ENCODE measurements around the gene PDLIM5.

Gene PDLIM5

GRCh38 chr4:94530073-94530472 lies 78.3 kb downstream of the PDLIM5 start:
- Histone ChIP-seq H3K4me1 (ENCODE audit: control insufficient read depth, insufficient read depth, low read length) (peaks cover 28% of the 10 kb centered on the region), H3K36me3 (ENCODE audit: control insufficient read depth, insufficient read depth, low read length, severe bottlenecking) (no peaks in the 10 kb centered on the region), H3K27me3 (replicated peaks; ENCODE audit: control insufficient read depth, insufficient read depth, low read length) (no peaks in the 10 kb centered on the region), H3K9ac (ENCODE audit: low read length) (no peak overlapping the region), H3K9me3 (ENCODE audit: control insufficient read depth, low read length) (no peaks in the 10 kb centered on the region), H3K4me3 (ENCODE audit: low read length) (no peak overlapping the region)
- no peak for DNase-seq (ENCODE audit: low read depth)

GRCh38 chr4:94531991-94532789 lies 80.4 kb downstream of the PDLIM5 start:
- peak; percentile 31 for DNase-seq (ENCODE audit: low read depth)

GRCh38 chr4:94533405-94534223 lies 81.9 kb downstream of the PDLIM5 start:
- Histone ChIP-seq H3K9ac (ENCODE audit: low read length) (no peak overlapping the region), H3K4me1 (ENCODE audit: control insufficient read depth, insufficient read depth, low read length) (peaks cover 26% of the 10 kb centered on the region), H3K27me3 (replicated peaks; ENCODE audit: control insufficient read depth, insufficient read depth, low read length) (no peaks in the 10 kb centered on the region), H3K4me3 (ENCODE audit: low read length) (no peak overlapping the region), H3K9me3 (ENCODE audit: control insufficient read depth, low read length) (no peaks in the 10 kb centered on the region), H3K36me3 (ENCODE audit: control insufficient read depth, insufficient read depth, low read length, severe bottlenecking) (no peaks in the 10 kb centered on the region)
- DNase-seq (ENCODE audit: low read depth) = no peak

More at GRCh38 chr4:94531991-94532789, 80.4 kb downstream of the PDLIM5 start:
- peaks cover 16% of the 10 kb centered on the region for H3K4me1 ChIP-seq (ENCODE audit: control insufficient read depth, insufficient read depth, low read length)
- H3K9ac ChIP-seq (ENCODE audit: low read length) = no peak overlapping the region
- no peaks in the 10 kb centered on the region for H3K27me3 ChIP-seq (replicated peaks; ENCODE audit: control insufficient read depth, insufficient read depth, low read length)
- no peaks in the 10 kb centered on the region for H3K9me3 ChIP-seq (ENCODE audit: control insufficient read depth, low read length)
- H3K4me3 ChIP-seq (ENCODE audit: low read length) = no peak overlapping the region
- H3K36me3 ChIP-seq (ENCODE audit: control insufficient read depth, insufficient read depth, low read length, severe bottlenecking) = no peaks in the 10 kb centered on the region

- H3K4me1 ChIP-seq (ENCODE audit: control insufficient read depth, insufficient read depth, low read length) = peaks cover 26% of the 10 kb centered on the region
- H3K36me3 ChIP-seq (ENCODE audit: control insufficient read depth, insufficient read depth, low read length, severe bottlenecking) = no peaks in the 10 kb centered on the region
- H3K9ac ChIP-seq (ENCODE audit: low read length) = no peak overlapping the region
- H3K27me3 ChIP-seq (replicated peaks; ENCODE audit: control insufficient read depth, insufficient read depth, low read length) = no peaks in the 10 kb centered on the region
- H3K4me3 ChIP-seq (ENCODE audit: low read length) = no peak overlapping the region
- H3K9me3 ChIP-seq (ENCODE audit: control insufficient read depth, low read length) = no peaks in the 10 kb centered on the region
- no peak for DNase-seq (ENCODE audit: low read depth)
Measured at GRCh38 chr4:94534401-94535312, 82.9 kb downstream of the PDLIM5 start.

- Histone ChIP-seq H3K4me1 (ENCODE audit: control insufficient read depth, insufficient read depth, low read length) (peaks cover 21% of the 10 kb centered on the region), H3K36me3 (ENCODE audit: control insufficient read depth, insufficient read depth, low read length, severe bottlenecking) (no peaks in the 10 kb centered on the region), H3K4me3 (ENCODE audit: low read length) (no peak overlapping the region), H3K27me3 (replicated peaks; ENCODE audit: control insufficient read depth, insufficient read depth, low read length) (no peaks in the 10 kb centered on the region), H3K9me3 (ENCODE audit: control insufficient read depth, low read length) (no peaks in the 10 kb centered on the region), H3K9ac (ENCODE audit: low read length) (no peak overlapping the region)
- DNase-seq (ENCODE audit: low read depth) = no peak
Measured at GRCh38 chr4:94536049-94536448, 84.3 kb downstream of the PDLIM5 start.

- DNase-seq (ENCODE audit: low read depth) = no peak
- Histone ChIP-seq H3K27me3 (replicated peaks; ENCODE audit: control insufficient read depth, insufficient read depth, low read length) (no peaks in the 10 kb centered on the region), H3K4me3 (ENCODE audit: low read length) (no peak overlapping the region), H3K36me3 (ENCODE audit: control insufficient read depth, insufficient read depth, low read length, severe bottlenecking) (no peaks in the 10 kb centered on the region), H3K4me1 (ENCODE audit: control insufficient read depth, insufficient read depth, low read length) (peaks cover 21% of the 10 kb centered on the region), H3K9me3 (ENCODE audit: control insufficient read depth, low read length) (no peaks in the 10 kb centered on the region), H3K9ac (ENCODE audit: low read length) (no peak overlapping the region)
Measured at GRCh38 chr4:94536649-94537469, 85.1 kb downstream of the PDLIM5 start.

- no peak for DNase-seq (ENCODE audit: low read depth)
- Histone ChIP-seq H3K4me1 (ENCODE audit: control insufficient read depth, insufficient read depth, low read length) (peaks cover 21% of the 10 kb centered on the region), H3K9ac (ENCODE audit: low read length) (no peak overlapping the region), H3K4me3 (ENCODE audit: low read length) (no peak overlapping the region), H3K9me3 (ENCODE audit: control insufficient read depth, low read length) (no peaks in the 10 kb centered on the region), H3K36me3 (ENCODE audit: control insufficient read depth, insufficient read depth, low read length, severe bottlenecking) (no peaks in the 10 kb centered on the region), H3K27me3 (replicated peaks; ENCODE audit: control insufficient read depth, insufficient read depth, low read length) (no peaks in the 10 kb centered on the region)
Measured at GRCh38 chr4:94537921-94538628, 86.3 kb downstream of the PDLIM5 start.

- no peak for DNase-seq (ENCODE audit: low read depth)
- Histone ChIP-seq H3K4me1 (ENCODE audit: control insufficient read depth, insufficient read depth, low read length) (peaks cover 28% of the 10 kb centered on the region), H3K27me3 (replicated peaks; ENCODE audit: control insufficient read depth, insufficient read depth, low read length) (no peaks in the 10 kb centered on the region), H3K9ac (ENCODE audit: low read length) (no peak overlapping the region), H3K36me3 (ENCODE audit: control insufficient read depth, insufficient read depth, low read length, severe bottlenecking) (no peaks in the 10 kb centered on the region), H3K9me3 (ENCODE audit: control insufficient read depth, low read length) (no peaks in the 10 kb centered on the region), H3K4me3 (ENCODE audit: low read length) (no peak overlapping the region)
Measured at GRCh38 chr4:94540476-94540875, 88.7 kb downstream of the PDLIM5 start.

GRCh38 chr4:94544811-94545210 lies 93.1 kb downstream of the PDLIM5 start:
- H3K27me3 ChIP-seq (replicated peaks; ENCODE audit: control insufficient read depth, insufficient read depth, low read length) = no peaks in the 10 kb centered on the region
- no peak overlapping the region for H3K9ac ChIP-seq (ENCODE audit: low read length)
- no peak overlapping the region for H3K4me3 ChIP-seq (ENCODE audit: low read length)
- H3K36me3 ChIP-seq (ENCODE audit: control insufficient read depth, insufficient read depth, low read length, severe bottlenecking) = no peaks in the 10 kb centered on the region
- no peaks in the 10 kb centered on the region for H3K9me3 ChIP-seq (ENCODE audit: control insufficient read depth, low read length)
- peaks cover 20% of the 10 kb centered on the region for H3K4me1 ChIP-seq (ENCODE audit: control insufficient read depth, insufficient read depth, low read length)
- DNase-seq (ENCODE audit: low read depth) = no peak

- Histone ChIP-seq H3K27me3 (replicated peaks; ENCODE audit: control insufficient read depth, insufficient read depth, low read length) (no peaks in the 10 kb centered on the region), H3K4me3 (ENCODE audit: low read length) (peak overlapping the region; percentile 39), H3K36me3 (ENCODE audit: control insufficient read depth, insufficient read depth, low read length, severe bottlenecking) (peaks cover 2% of the 10 kb centered on the region), H3K9ac (ENCODE audit: low read length) (peak overlapping the region; percentile 19), H3K9me3 (ENCODE audit: control insufficient read depth, low read length) (no peaks in the 10 kb centered on the region), H3K4me1 (ENCODE audit: control insufficient read depth, insufficient read depth, low read length) (peaks cover 20% of the 10 kb centered on the region)
- DNase-seq (ENCODE audit: low read depth) = peak; percentile 63
Measured at GRCh38 chr4:94545296-94545695, 93.6 kb downstream of the PDLIM5 start.
